GM21515 (cell line): ENCODE data around the gene OR4S1.
A peak's percentile ranks its signal among the peaks of the same experiment; 100 is the strongest.
"Not testable (repeated sequence)": the region's sequence is repeated elsewhere in the genome, so short reads cannot be mapped to it uniquely, and the experiment has no call there.

Experiments
- ATAC-seq: cut with Tn5 transposase; IDR thresholded peaks from one replicate; pipeline ENCODE4 v1.9.1; 2021; ENCODE audit not compliant: unreplicated experiment

The OR4S1 gene, protein sequence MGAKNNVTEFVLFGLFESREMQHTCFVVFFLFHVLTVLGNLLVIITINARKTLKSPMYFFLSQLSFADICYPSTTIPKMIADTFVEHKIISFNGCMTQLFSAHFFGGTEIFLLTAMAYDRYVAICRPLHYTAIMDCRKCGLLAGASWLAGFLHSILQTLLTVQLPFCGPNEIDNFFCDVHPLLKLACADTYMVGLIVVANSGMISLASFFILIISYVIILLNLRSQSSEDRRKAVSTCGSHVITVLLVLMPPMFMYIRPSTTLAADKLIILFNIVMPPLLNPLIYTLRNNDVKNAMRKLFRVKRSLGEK

DNA sequence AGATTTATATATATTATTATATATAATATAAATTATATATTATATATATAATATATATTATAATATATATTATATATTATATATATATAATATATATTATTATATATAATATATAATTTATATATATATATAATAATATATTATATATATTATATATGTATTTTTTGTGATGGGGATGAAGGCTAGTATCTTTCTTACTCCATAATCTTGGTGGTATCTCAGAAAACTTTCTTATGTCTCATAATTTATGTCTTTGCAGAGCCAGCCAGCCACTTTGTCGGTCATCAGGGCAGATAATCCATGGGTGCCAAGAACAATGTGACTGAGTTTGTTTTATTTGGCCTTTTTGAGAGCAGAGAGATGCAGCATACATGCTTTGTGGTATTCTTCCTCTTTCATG lies at the start of gene OR4S1:
OR4S1 (plus strand) TSS at position 301 of the 400 bp plus-strand sequence; CDS start at position 301, 0 bp downstream.
- ATAC-seq, result no peak

DNA sequence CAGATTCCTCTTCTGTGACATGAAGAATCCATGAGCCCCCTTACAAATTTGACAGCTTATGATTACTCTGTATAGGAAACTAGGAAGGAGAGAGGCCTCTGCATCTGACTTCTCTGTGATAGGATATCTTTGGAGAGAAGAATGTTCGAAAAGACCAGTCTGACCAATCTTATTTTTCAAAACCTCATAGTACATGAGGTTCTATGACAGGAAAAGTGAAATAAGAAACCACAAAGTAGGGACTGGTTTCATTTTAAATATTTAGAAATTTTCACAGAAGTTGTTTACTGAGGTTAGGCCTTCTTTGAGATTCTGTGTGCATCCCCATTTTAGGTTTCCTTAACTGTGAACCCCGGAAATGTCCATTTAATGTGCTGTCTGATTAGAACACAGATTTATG lies 44.4 kb upstream of the OR4S1 start:
- ATAC-seq, result no peak

DNA sequence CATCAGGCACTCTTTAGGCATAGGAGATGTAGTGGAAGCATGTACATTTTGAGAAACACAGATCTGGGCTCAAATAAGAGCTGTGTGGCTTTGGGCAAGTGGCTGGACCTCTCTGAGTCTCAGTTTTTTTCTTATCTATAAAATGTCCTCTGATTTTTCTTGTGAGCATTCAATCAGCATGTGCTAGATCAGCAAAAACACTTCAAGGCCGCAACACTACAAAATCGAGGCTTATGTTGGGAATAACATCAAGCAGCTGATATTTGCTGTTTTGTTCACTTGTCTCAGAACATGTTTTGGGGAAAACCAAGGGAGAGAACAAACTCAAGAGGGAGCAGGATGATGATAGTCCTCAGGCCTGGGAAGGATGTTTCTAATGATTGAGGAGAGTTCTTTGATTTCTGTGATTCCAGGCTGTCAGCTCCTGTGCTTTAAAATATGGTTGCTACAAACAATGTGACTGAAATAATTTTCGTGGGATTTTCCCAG lies 42.6 kb upstream of the OR4S1 start, which contains the start of gene OR4X1:
OR4X1 (plus strand) TSS at position 439 of the 489 bp plus-strand sequence; CDS start at position 439, 0 bp downstream.
- no peak for ATAC-seq

DNA sequence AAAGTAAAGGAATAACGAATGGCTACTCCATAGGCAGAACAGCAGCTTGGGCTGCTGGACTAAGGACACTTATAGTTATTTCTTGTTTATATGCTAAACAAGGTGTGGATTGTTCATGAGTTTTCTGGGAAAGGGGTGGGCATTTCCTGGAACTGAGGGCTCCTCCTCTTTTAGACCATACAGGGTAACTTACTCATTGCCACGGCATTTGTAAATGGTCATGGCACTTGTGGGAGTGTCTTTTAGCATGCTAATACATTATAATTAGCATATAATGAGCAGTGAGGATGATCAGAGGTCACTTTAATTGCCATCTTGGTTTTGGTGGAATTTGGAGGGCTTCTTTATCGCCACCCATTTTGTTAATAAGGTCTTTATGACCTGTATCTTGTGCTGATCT lies 35.4 kb upstream of the OR4S1 start:
- ATAC-seq, result no peak

DNA sequence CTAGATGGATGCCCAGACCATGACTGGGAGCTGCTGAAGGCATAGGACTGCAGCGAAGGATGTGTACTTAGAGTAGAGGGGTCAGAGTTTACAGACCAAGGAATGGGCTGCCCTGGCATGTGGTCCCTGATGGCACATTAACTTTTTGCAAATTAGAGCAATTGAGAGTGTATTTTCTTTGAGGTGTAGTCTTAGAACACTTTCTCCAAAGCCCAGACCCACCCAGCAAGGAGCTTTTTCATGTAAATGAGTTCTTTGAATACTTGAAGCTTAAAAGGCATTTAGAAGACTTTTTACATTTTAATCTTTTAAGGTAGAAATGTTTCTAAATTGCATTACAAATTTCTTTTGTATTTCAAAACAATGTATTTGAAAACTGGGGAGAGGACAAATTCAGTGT lies 33.4 kb upstream of the OR4S1 start:
- no peak for ATAC-seq

DNA sequence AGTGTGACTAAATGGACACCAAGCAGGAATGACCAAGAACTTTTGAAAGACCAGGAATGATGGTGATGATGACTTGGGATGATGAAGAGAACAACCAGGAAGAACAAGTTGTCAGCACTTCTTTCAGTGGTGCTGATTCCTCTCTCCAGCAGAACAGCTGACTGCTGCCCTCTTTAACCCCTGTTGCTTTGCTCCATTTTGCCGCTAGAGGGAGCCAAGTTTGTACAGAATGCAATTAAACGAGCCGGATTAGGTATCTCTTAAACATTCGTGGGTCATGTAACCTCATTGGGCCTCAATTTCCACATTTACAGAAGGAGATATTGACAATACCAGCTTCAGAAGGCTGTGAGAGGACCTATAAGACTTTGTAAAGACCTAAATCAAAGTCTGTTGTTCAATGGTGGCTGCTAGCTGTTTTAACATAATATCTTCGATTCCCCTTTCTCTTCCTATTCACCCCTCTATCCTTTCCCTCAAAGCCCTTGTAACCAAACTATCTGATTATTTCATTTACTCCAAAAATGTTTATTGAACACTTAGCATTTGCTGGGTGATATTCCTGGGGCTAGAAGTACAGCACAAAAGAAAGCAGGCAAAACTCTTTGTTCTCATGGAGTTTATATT lies 1.9 kb downstream of the OR4S1 start:
- peak; percentile 88 for ATAC-seq

DNA sequence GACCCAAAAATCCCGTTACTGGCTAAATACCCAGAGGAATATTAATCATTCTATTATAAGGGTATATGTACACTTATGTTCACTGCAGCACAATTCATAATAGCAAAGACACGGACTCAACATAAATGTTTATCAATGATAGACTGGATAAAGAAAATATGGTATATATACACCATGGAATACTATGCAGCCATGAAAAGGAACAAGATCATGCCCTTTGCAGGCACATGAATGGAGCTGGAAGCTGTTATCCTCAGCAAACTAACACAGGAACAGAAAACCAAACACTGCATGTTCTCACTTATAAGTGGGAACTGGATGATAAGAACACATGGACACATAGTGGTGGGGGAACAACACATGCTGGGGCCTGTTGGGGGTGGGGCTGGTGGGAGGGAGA lies 7.6 kb downstream of the OR4S1 start:
- not testable (repeated sequence) for ATAC-seq

DNA sequence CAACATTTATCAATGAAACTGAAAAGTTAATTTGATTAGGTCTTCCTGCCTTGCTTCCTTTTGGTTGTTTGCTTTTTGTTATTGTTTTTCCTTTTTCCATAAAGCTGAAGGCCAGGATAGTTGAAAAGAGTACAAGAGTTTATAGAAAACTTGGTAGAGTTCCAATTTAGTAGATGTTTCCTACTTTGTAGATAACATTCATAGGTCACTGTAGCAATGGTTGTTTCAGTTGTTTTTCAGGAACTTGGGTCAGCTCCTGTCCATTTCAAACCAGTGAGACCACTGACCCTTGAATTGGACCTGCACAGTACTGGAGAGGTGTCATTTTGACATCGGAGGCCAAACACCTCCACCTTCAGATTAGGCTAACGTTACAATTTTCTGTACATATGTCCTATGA lies 13.8 kb downstream of the OR4S1 start:
- ATAC-seq, result not testable (repeated sequence)

DNA sequence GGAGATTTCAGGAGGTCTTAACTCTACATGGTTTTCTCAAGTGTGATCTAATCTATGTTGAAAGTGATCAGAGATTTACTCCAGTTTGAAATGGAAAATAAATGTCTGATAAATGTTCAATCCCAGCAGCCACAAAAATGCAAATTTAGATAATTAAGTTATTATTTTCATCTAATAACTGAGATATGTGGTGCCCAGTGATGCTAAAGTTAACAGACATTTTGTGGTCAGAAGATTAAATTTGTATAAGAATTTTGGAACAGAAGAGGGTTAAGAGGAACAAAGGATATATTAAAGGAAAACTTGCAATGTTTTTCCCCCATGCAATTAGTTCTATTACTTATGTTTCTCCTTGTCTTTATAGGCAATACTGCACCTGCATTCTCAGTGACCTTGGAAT lies 18.6 kb downstream of the OR4S1 start, which contains the start of gene OR4C3:
OR4C3 (plus strand) TSS at position 301 of the 400 bp plus-strand sequence. CDS start 102 bp downstream, outside the sequence.
- ATAC-seq, result not testable (repeated sequence)

DNA sequence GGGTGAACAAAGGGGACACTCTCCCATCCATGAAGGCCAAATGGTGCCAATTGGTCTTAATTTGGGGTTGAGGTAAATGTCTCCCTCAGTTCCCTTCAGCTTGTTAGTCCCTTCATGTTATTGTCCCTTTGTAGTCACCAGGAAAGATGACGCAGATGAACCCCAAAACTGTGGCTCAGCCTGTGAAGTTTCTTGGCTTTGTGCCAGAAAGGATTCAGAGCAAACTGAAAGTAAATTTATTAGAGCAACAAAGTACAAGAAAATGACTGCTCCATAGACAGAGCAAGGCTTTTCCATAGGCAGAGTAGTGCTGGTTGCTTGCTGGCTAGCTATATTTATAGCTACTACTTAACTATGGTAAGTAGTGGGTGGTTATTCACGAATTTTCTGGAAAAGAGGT lies 35.4 kb downstream of the OR4S1 start:
- no peak for ATAC-seq

DNA sequence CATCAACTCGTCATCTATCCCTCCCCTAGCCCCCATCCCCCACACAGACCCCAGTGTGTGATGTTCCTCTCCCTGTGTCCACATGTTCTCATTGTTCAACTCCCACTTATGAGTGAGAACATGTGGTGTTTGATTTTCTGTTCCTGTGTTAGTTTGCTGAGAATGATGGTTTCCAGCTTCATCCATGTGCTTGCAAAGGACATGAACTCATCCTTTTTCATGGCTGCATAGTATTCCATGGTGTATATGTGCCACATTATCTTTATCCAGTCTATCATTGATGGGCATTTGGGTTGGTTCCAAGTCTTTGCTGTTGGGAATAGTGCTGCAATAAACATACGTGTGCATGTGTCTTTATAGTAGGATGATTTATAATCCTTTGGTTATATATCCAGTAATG lies 36.5 kb downstream of the OR4S1 start:
- ATAC-seq, result not testable (repeated sequence)

DNA sequence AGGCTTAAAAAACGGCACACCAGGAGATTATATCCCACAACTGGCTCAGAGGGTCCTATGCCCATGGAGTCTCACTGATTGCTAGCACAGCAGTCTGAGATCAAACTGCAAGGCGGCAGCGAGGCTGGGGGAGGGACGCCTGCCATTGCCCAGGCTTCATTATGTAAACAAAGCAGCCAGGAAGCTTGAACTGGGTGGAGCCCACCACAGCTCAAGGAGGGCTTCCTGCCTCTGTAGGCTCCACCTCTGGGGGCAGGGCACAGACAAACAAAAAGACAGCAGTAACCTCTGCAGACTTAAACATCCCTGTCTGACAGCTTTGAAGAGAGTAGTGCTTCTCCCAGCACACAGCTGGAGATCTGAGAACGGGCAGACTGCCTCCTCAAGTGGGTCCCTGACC lies 40.3 kb downstream of the OR4S1 start:
- ATAC-seq, result not testable (repeated sequence)

DNA sequence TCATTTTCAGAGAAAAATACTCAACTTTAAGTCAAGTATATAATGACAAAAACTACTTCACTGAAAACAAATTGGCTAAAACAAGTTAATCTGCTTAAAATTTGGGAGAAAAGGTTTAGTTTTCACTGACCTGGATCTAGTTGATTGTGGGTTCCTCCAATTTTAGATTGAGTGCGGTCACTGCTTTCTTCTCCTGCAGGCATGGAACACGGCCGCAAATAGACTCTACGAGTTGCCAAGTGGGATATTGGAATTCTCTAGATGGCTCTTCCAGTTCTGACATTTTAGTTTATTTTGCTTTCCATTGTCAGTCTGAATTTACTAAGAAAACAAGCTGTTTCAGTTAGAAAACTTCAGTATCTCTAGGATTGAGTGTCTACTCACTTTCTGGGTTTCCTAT lies 48.0 kb downstream of the OR4S1 start:
- no peak for ATAC-seq

DNA sequence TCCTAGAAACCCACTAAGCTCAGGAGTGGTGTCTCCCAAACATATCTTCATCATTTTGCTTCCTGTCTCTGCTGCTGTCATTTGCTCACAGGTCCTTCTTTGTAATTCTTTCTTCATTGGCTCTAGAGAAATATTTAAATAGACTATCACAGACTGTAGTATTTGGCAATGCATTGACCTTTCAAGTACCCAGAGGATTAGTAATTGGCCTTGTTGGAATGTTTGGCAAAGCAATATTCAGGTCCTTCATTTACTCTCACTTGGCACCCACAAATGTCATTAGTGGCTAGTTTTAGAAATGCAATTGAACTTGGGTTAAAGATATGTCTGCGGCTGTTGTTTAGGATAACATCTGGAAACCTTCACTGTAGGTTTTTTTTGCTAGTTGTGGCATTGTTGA lies 48.7 kb downstream of the OR4S1 start:
- ATAC-seq, result no peak
